Measurements from ENCODE around the gene MPPED2.

The MPPED2 gene

GRCh38 chr11:30489076-30489475, 97.1 kb downstream of the MPPED2 start:
- TF ChIP-seq, protein P1, sequence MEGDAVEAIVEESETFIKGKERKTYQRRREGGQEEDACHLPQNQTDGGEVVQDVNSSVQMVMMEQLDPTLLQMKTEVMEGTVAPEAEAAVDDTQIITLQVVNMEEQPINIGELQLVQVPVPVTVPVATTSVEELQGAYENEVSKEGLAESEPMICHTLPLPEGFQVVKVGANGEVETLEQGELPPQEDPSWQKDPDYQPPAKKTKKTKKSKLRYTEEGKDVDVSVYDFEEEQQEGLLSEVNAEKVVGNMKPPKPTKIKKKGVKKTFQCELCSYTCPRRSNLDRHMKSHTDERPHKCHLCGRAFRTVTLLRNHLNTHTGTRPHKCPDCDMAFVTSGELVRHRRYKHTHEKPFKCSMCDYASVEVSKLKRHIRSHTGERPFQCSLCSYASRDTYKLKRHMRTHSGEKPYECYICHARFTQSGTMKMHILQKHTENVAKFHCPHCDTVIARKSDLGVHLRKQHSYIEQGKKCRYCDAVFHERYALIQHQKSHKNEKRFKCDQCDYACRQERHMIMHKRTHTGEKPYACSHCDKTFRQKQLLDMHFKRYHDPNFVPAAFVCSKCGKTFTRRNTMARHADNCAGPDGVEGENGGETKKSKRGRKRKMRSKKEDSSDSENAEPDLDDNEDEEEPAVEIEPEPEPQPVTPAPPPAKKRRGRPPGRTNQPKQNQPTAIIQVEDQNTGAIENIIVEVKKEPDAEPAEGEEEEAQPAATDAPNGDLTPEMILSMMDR (IDR thresholded peaks at IDR 0.05; ENCODE audit: low read depth, low read length): no peak
- Histone ChIP-seq H3K9me3 (no peaks in the 10 kb centered on the region), H3K27me3 (no peaks in the 10 kb centered on the region), H3K4me1 (no peaks in the 10 kb centered on the region), H3K36me3 (no peaks in the 10 kb centered on the region), H3K4me3 (ENCODE audit: low read depth, low read length) (no peak overlapping the region)
- DNase-seq: no peak

- DNase-seq: no peak
- H3K9me3 ChIP-seq: no peaks in the 10 kb centered on the region
- TF ChIP-seq, protein P1 (IDR thresholded peaks at IDR 0.05; ENCODE audit: low read depth, low read length): no peak
- no peaks in the 10 kb centered on the region for H3K27me3 ChIP-seq
- H3K4me1 ChIP-seq: no peaks in the 10 kb centered on the region
- H3K4me3 ChIP-seq (ENCODE audit: low read depth, low read length): no peak overlapping the region
- H3K36me3 ChIP-seq: no peaks in the 10 kb centered on the region
Observed at GRCh38 chr11:30488304-30488998, 97.7 kb downstream of the MPPED2 start.

- Histone ChIP-seq H3K4me3 (ENCODE audit: low read depth, low read length) (no peak overlapping the region), H3K27me3 (no peaks in the 10 kb centered on the region), H3K4me1 (no peaks in the 10 kb centered on the region), H3K9me3 (no peaks in the 10 kb centered on the region), H3K36me3 (no peaks in the 10 kb centered on the region)
- TF ChIP-seq, protein P1 (IDR thresholded peaks at IDR 0.05; ENCODE audit: low read depth, low read length): no peak
- DNase-seq: no peak
Observed at GRCh38 chr11:30487200-30487898, 98.8 kb downstream of the MPPED2 start.

- H3K36me3 ChIP-seq: no peaks in the 10 kb centered on the region
- H3K9me3 ChIP-seq: no peaks in the 10 kb centered on the region
- H3K4me3 ChIP-seq (ENCODE audit: low read depth, low read length): no peak overlapping the region
- H3K27me3 ChIP-seq: no peaks in the 10 kb centered on the region
- DNase-seq: no peak
- TF ChIP-seq, protein P1 (IDR thresholded peaks at IDR 0.05; ENCODE audit: low read depth, low read length): no peak
- no peaks in the 10 kb centered on the region for H3K4me1 ChIP-seq
Observed at GRCh38 chr11:30485756-30486155, 100.4 kb downstream of the MPPED2 start.

DNA sequence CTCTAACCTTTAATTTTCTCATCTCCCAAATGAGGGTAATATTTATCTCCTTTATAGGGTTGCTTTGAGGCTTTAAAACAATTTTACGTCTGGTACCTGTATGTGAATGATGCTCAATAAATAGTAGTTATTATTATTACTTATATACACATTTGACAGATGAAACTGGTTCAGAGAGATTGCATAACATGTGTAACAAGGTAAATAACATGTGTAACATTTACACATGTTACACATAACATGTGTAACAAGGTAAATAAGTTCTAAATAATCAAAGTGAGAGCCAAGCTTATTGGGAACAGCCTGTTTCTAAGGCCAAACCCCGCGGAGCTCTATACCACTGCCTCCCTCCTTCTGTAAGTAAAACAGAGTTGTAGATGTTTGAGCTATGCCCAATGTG, 100.9 kb downstream of the MPPED2 start:
- Histone ChIP-seq H3K4me1 (no peaks in the 10 kb centered on the region), H3K4me3 (ENCODE audit: low read depth, low read length) (no peak overlapping the region), H3K36me3 (no peaks in the 10 kb centered on the region), H3K27me3 (no peaks in the 10 kb centered on the region), H3K9me3 (no peaks in the 10 kb centered on the region)
- DNase-seq: no peak
- TF ChIP-seq, protein P1 (IDR thresholded peaks at IDR 0.05; ENCODE audit: low read depth, low read length): no peak

DNA sequence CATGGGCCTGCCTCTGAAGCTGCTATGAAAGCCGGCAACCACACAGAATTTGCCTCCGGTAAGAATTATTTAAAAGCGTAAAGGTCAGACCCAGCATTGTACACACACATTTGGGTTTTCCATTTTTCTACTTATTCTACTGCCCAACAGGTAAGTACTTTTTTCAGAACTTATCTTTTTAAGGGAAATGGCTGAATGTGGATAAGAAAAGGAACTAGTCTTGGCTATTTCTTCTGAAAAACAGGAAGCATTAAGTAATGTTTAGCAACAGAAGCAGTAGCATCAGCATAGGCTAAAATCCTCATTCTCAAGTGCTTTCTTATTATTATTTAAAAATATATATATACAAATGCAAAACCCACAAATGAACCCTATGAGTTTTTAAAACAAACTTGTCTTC, 103.1 kb downstream of the MPPED2 start:
- no peak for DNase-seq
- no peaks in the 10 kb centered on the region for H3K4me1 ChIP-seq
- H3K36me3 ChIP-seq: no peaks in the 10 kb centered on the region
- no peaks in the 10 kb centered on the region for H3K9me3 ChIP-seq
- no peak overlapping the region for H3K4me3 ChIP-seq (ENCODE audit: low read depth, low read length)
- H3K27me3 ChIP-seq: no peaks in the 10 kb centered on the region
- TF ChIP-seq, protein P1 (IDR thresholded peaks at IDR 0.05; ENCODE audit: low read depth, low read length): no peak

Data from BE2C (cell line).